Erythroblast (primary cell): ENCODE data around the gene PDE1C.
"Not testable (repeated sequence)": the region's sequence is repeated elsewhere in the genome, so short reads cannot be mapped to it uniquely, and the experiment has no call there.

ENCODE experiments used
- GATA1 ChIP-seq: IDR thresholded peaks from 2 replicates; pipeline ENCODE4 v1.6.1; 2011; ENCODE audit warnings: low read depth, mild to moderate bottlenecking, control low read depth, low read length, moderate library complexity
- POLR2A ChIP-seq: IDR thresholded peaks from 2 replicates; pipeline ENCODE4 v1.6.1; 2011; ENCODE audit warnings: mild to moderate bottlenecking, low read length

GRCh38 chr7:32013471-32013870 lies 56.7 kb downstream of the PDE1C start:
- TF ChIP-seq POLR2A, GATA1: not testable (repeated sequence)
